H1 (cell line): ENCODE measurements around the gene CUBN. TPM values are rescaled to one million over a fixed set of nuclear protein-coding genes. Genes with fewer than 3 reads are reported as not detected.

ENCODE experiments used
- CTCF ChIA-PET: fragments of 300-600 bp; sonication (Branson Sonifier 250); formaldehyde crosslinking; loops from one replicate; lab custom pipeline; 2021; ENCODE audit not compliant: partially characterized antibody; lab: Charles Lee
- POLR2A ChIA-PET: fragments of 300-600 bp; sonication (Branson Sonifier 250); formaldehyde crosslinking; loops from one replicate; lab custom pipeline; 2021; ENCODE audit warnings: inconsistent platforms; ENCODE audit not compliant: partially characterized antibody; lab: Charles Lee
- DNase-seq, 2 experiments: peaks; one replicate each; pipeline versions ENCODE4 v3.0.0 to v3.0.0-alpha.2; 2010 to 2022; ENCODE audit warnings: low spot score in 2 of 2, low read depth in 1 of 2, mixed read lengths in 1 of 2
- FAIRE-seq: peaks from 2 replicates; lab custom pipeline; 2011; peaks lifted over from hg19 to GRCh38; lab: Jason Lieb, UNC
- H2AFZ ChIP-seq: 2 replicates; pipeline ENCODE4 v1.8.1; 2012; ENCODE audit warnings: low read length, inconsistent platforms
- H2AK5ac ChIP-seq: 2 replicates; pipeline ENCODE4 v1.6.1; 2013; ENCODE audit warnings: low read depth, low read length
- H2BK120ac ChIP-seq: replicated peaks from 2 replicates; pipeline ENCODE3; 2013; ENCODE audit warnings: low read depth, low read length, inconsistent platforms
- H2BK12ac ChIP-seq: 2 replicates; pipeline ENCODE4 v1.6.1; 2013; ENCODE audit warnings: low read depth, low read length
- H2BK15ac ChIP-seq: 2 replicates; pipeline ENCODE4 v1.6.1; 2013; ENCODE audit warnings: low read length
- H2BK20ac ChIP-seq: 2 replicates; pipeline ENCODE4 v1.6.1; 2013; ENCODE audit warnings: low read length
- H2BK5ac ChIP-seq: 2 replicates; pipeline ENCODE4 v1.6.1; 2013; ENCODE audit warnings: low read depth, low read length
- H3K14ac ChIP-seq: 2 replicates; pipeline ENCODE4 v1.6.1; 2013; ENCODE audit warnings: inconsistent platforms; ENCODE audit not compliant: insufficient read length
- H3K18ac ChIP-seq: 2 replicates; pipeline ENCODE4 v1.6.1; 2013; ENCODE audit warnings: low read length; ENCODE audit errors: extremely low read depth
- H3K23ac ChIP-seq: 2 replicates; pipeline ENCODE4 v1.6.1; 2013; ENCODE audit warnings: inconsistent platforms; ENCODE audit not compliant: insufficient read length
- H3K23me2 ChIP-seq: 2 replicates; pipeline ENCODE4 v1.6.1; 2013; ENCODE audit warnings: low read depth, low read length
- H3K27ac ChIP-seq: 2 replicates; pipeline ENCODE4 v1.6.1; 2011; ENCODE audit warnings: low read depth, low read length, inconsistent platforms
- H3K27me3 ChIP-seq, 4 experiments: replicated peaks in 1 of 4; 1 replicate in 1 of 4; 2 replicates in 3 of 4; pipeline versions ENCODE4 v1.6.1 to v1.8.1; 2011 to 2013; ENCODE audit warnings: low read length in 3 of 4, mild to moderate bottlenecking in 3 of 4, inconsistent platforms in 2 of 4, mixed read lengths in 2 of 4, moderate library complexity in 1 of 4; ENCODE audit not compliant: control insufficient read depth in 3 of 4, insufficient read depth in 3 of 4; ENCODE audit errors: extremely low read depth in 1 of 4
- H3K36me3 ChIP-seq, 4 experiments: 2 replicates each; pipeline versions ENCODE4 v1.6.1 to v1.8.1; 2011 to 2013; ENCODE audit warnings: mild to moderate bottlenecking in 4 of 4, low read length in 3 of 4, moderate library complexity in 2 of 4, control low read depth in 1 of 4, inconsistent platforms in 1 of 4; ENCODE audit not compliant: insufficient read depth in 4 of 4, control insufficient read depth in 2 of 4
- H3K4ac ChIP-seq: replicated peaks from 2 replicates; pipeline ENCODE3; 2013; ENCODE audit warnings: low read length, low read depth, mixed read lengths, inconsistent platforms; ENCODE audit not compliant: insufficient read length
- H3K4me1 ChIP-seq, 4 experiments: replicated peaks in 1 of 4; 1 replicate in 1 of 4; 2 replicates in 3 of 4; pipeline versions ENCODE4 v1.6.1 to v1.8.1; 2011 to 2013; ENCODE audit warnings: low read length in 3 of 4, inconsistent platforms in 2 of 4, mixed read lengths in 1 of 4; ENCODE audit not compliant: insufficient read depth in 4 of 4, control insufficient read depth in 3 of 4
- H3K4me2 ChIP-seq, 2 experiments: 2 replicates each; pipeline versions ENCODE4 v1.6.1 to v1.8.1; 2011 to 2013; ENCODE audit warnings: low read depth in 2 of 2, low read length in 2 of 2, control low read depth in 1 of 2, inconsistent platforms in 1 of 2, mild to moderate bottlenecking in 1 of 2; ENCODE audit not compliant: insufficient read depth in 1 of 2
- H3K4me3 ChIP-seq, 4 experiments: fragments of 200-600, 300-600 bp in 1 of 4; sonication (generic), shearing (Covaris generic), sonication (Bioruptor Twin) in 1 of 4; 2 replicates each; pipeline versions ENCODE4 v1.5.1 to v1.8.1; 2011 to 2016; ENCODE audit warnings: low read length in 4 of 4, low read depth in 3 of 4, control low read depth in 2 of 4, inconsistent platforms in 2 of 4, mild to moderate bottlenecking in 2 of 4, mixed read lengths in 1 of 4, moderate library complexity in 1 of 4; ENCODE audit not compliant: insufficient read depth in 2 of 4; ENCODE audit errors: extremely low read depth in 1 of 4
- H3K56ac ChIP-seq: replicated peaks from 2 replicates; pipeline ENCODE3; 2013; ENCODE audit warnings: low read depth, mild to moderate bottlenecking, mixed read lengths, low read length, inconsistent platforms; ENCODE audit not compliant: insufficient read length
- H3K79me1 ChIP-seq: 2 replicates; pipeline ENCODE4 v1.6.1; 2013; ENCODE audit warnings: low read depth, low read length, control low read depth
- H3K79me2 ChIP-seq, 2 experiments: 2 replicates each; pipeline versions ENCODE4 v1.6.1 to v1.8.1; 2012 to 2013; ENCODE audit warnings: low read length in 2 of 2, mild to moderate bottlenecking in 2 of 2, inconsistent platforms in 1 of 2; ENCODE audit not compliant: insufficient read depth in 2 of 2, control insufficient read depth in 1 of 2
- H3K9ac ChIP-seq, 4 experiments: replicated peaks in 1 of 4; 1 replicate in 1 of 4; 2 replicates in 3 of 4; pipeline versions ENCODE4 v1.6.1 to v1.8.1; 2011 to 2013; ENCODE audit warnings: low read depth in 3 of 4, low read length in 3 of 4, control low read depth in 2 of 4, mild to moderate bottlenecking in 2 of 4, moderate library complexity in 2 of 4, inconsistent platforms in 1 of 4; ENCODE audit errors: extremely low read depth in 1 of 4
- H3K9me3 ChIP-seq, 2 experiments: 2 replicates each; pipeline versions ENCODE4 v1.6.1 to v1.8.1; 2012 to 2013; ENCODE audit warnings: mild to moderate bottlenecking in 2 of 2, moderate library complexity in 2 of 2, control low read depth in 1 of 2, inconsistent platforms in 1 of 2, low read depth in 1 of 2, low read length in 1 of 2, mixed read lengths in 1 of 2; ENCODE audit not compliant: insufficient read depth in 2 of 2
- H4K20me1 ChIP-seq, 2 experiments: replicated peaks in 1 of 2; 2 replicates each; pipeline versions ENCODE3 to v1.8.1; 2011 to 2013; ENCODE audit warnings: inconsistent platforms in 2 of 2, low read length in 2 of 2, mild to moderate bottlenecking in 1 of 2; ENCODE audit not compliant: insufficient read depth in 2 of 2, control insufficient read depth in 1 of 2
- H4K5ac ChIP-seq: 2 replicates; pipeline ENCODE4 v1.6.1; 2013; ENCODE audit warnings: low read length, low read depth, mixed read lengths, inconsistent platforms; ENCODE audit not compliant: insufficient read length
- H4K8ac ChIP-seq: 2 replicates; pipeline ENCODE4 v1.8.0; 2013; ENCODE audit warnings: mild to moderate bottlenecking, moderate library complexity, low read length, inconsistent platforms; ENCODE audit not compliant: insufficient read depth; ENCODE audit errors: extremely low read depth
- H4K91ac ChIP-seq: replicated peaks from 2 replicates; pipeline ENCODE3; 2013; ENCODE audit warnings: low read length, mixed read lengths, inconsistent platforms; ENCODE audit not compliant: insufficient read length
- CHD2 ChIP-seq: IDR thresholded peaks from 2 replicates; pipeline ENCODE4 v1.6.1; 2012; ENCODE audit warnings: low read length, improper control_type of control experiment
- SIN3A ChIP-seq, 2 experiments: IDR thresholded peaks in 1 of 2; conservative IDR thresholded peaks in 1 of 2; 2 replicates each; pipeline ENCODE4 v1.6.1; 2011 to 2012; ENCODE audit warnings: low read length in 2 of 2, improper control_type of control experiment in 1 of 2, low read depth in 1 of 2, mild to moderate bottlenecking in 1 of 2
- YY1 ChIP-seq: IDR thresholded peaks from 2 replicates; pipeline ENCODE4 v1.6.1; 2011; ENCODE audit warnings: low read depth, mild to moderate bottlenecking, low read length
- WGBS, 2 experiments: shearing (Covaris generic) in 1 of 2; methylation state at CpG; one replicate each; pipeline versions ENCODE4 v1.1.6 to v1.1.7; 2013 to 2015; ENCODE audit warnings: low lambda C conversion rate in 2 of 2, mixed read lengths in 2 of 2, inconsistent platforms in 1 of 2, low coverage in 1 of 2, missing lambda C conversion rate in 1 of 2; ENCODE audit not compliant: insufficient replicate concordance in 2 of 2, insufficient coverage in 1 of 2, insufficient read length in 1 of 2; ENCODE audit errors: extremely low coverage in 1 of 2, missing lambda C conversion rate in 1 of 2; 5-methylcytosine and 5-hydroxymethylcytosine counted together
- polyA plus RNA-seq, 7 experiments: library from polyadenylated mRNA; depleted of rRNA in 3 of 7; stranded (reverse) in 5 of 7; unstranded in 2 of 7; fragments of >200 nt in 5 of 7; fragments of 200-250 nt in 2 of 7; gene quantifications; 1 replicate in 5 of 7; 2 replicates in 1 of 7; 4 replicates in 1 of 7; pipeline versions ENCODE4 v1.2.1 to v1.2.3, GENCODE V29; 2011 to 2013; ENCODE audit warnings: missing spikeins in 2 of 7, mixed read lengths in 2 of 7
- total RNA-seq: library from RNA; stranded (reverse); fragmentation: NEBNext Ultra II Directional; extraction: Animal tissue kit (Norgen Biotek cat#: 25700); gene quantifications from 2 replicates; pipeline ENCODE4 v1.2.1, GENCODE V29; 2021

CUBN gene
- total and polyA plus RNA-seq, 2 of the 8 experiments (the other 6 are each of a cell fraction or from before 2014, with no cell fraction given) = 0.04 to 0.08 TPM

DNA sequence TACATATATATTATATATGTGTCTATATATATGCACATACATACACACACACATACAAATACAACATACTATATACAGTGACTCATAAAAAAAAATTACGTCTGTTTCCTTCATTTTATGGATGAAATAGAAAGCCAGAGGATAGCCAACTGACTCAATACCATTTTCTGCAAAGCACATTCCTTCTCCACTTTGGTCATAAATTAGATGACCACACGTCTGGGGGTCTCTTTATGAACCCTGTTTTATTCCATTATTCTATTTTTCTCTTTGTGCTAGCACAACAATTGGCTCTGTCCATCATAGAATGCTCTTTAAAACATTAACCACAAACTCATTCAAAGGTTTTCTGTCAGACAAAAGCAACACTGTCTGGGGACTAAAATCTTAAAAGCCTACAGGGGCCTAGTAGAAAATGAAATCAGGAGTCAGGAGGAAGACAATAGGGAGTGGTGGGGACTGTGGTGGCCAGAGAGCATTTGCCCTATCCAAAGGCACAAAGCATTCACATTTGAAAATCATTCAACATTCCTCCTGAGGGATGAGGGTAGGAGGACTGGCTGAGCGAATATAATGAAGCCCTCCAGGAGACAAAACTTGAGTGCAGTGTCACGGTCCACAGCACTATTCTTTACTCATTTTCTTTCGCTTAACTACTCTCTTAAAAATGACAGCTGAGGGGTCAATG lies 4.3 kb downstream of the CUBN start:
- no peak overlapping the region for H2AK5ac ChIP-seq
- H4K91ac ChIP-seq = no peak overlapping the region
- FAIRE-seq (no peak), DNase-seq (no peak)
- no peak overlapping the region for H3K4ac ChIP-seq
- no peak overlapping the region for H3K56ac ChIP-seq
- no peak overlapping the region for H2BK120ac ChIP-seq
- H3K23ac ChIP-seq = no peak overlapping the region
- H3K27ac ChIP-seq = no peak overlapping the region
- H3K79me1 ChIP-seq = no peaks in the 10 kb centered on the region
- H3K23me2 ChIP-seq = no peaks in the 10 kb centered on the region
- H2BK5ac ChIP-seq = no peak overlapping the region
- H2BK20ac ChIP-seq = no peak overlapping the region
- no peak overlapping the region for H2BK15ac ChIP-seq
- no peak overlapping the region for H3K18ac ChIP-seq
- no peak overlapping the region for H2BK12ac ChIP-seq
- no peaks in the 10 kb centered on the region for H4K20me1 ChIP-seq
- no peak overlapping the region for H3K4me2 ChIP-seq
- no peak overlapping the region for H4K5ac ChIP-seq
- no peaks in the 10 kb centered on the region for H3K79me2 ChIP-seq
- no peak overlapping the region for H4K8ac ChIP-seq
- TF ChIP-seq CHD2 = no peak
- no peak for TF ChIP-seq SIN3A (conservative IDR thresholded peaks at IDR 0.05 in 1 of 2, IDR thresholded peaks at IDR 0.05 in 1 of 2; ENCODE audit: low read depth in 1 of 2, low read length in 2 of 2)
- no peak for TF ChIP-seq YY1
- H3K4me1 ChIP-seq = peaks cover 0 to 5% (median 4%) of the 10 kb centered on the region in 4 experiments; a peak in 4 of 7 replicates
- H3K9ac ChIP-seq = no peak overlapping the region
- H3K36me3 ChIP-seq = no peaks in the 10 kb centered on the region
- ChIA-PET CTCF (interaction anchor here (1.4 to 2.3 kb wide), 2 partner anchors 9 to 19 kb away, joined by 4 to 7 read pairs; no protein-coding TSS in a partner anchor), POLR2A (no interaction called here)
- H3K27me3 ChIP-seq = no peaks in the 10 kb centered on the region
- H2AFZ ChIP-seq = no peak overlapping the region
- H3K4me3 ChIP-seq = no peak overlapping the region
- 72% methylated on average over 5 of the region's 5 CpGs; no CpG with 5 or more reads in 1 of the 2 experiments for WGBS, 2 experiments
- H3K9me3 ChIP-seq = no peaks in the 10 kb centered on the region
- no peak overlapping the region for H3K14ac ChIP-seq
